HepG2 (cell line): ENCODE results near the gene MMP24OS. TPM values are rescaled to one million over a fixed set of nuclear protein-coding genes. Genes with fewer than 3 reads are reported as not detected.

Source experiments
- ATF7 ChIP-seq, 2 experiments: fragments of 450-650 bp in 1 of 2; sonication (generic) in 1 of 2; formaldehyde crosslinking in 1 of 2; IDR thresholded peaks; 2 replicates each; pipeline versions ENCODE4 v1.4.0 to v1.6.1; 2016 to 2020; ENCODE audit warnings: antibody characterized with exemption in 1 of 2, mild to moderate bottlenecking in 1 of 2, missing genetic modification reagents in 1 of 2
- FOSL1 ChIP-seq: sonication (generic); formaldehyde crosslinking; IDR thresholded peaks from 2 replicates; pipeline ENCODE4 v1.9.0; 2021; ENCODE audit warnings: missing genetic modification reagents, borderline replicate concordance
- HNF4G ChIP-seq, 2 experiments: sonication (generic) in 1 of 2; formaldehyde crosslinking in 1 of 2; IDR thresholded peaks; 2 replicates each; pipeline versions ENCODE4 v1.4.0 to v1.6.1; 2011 to 2020; ENCODE audit warnings: borderline replicate concordance in 2 of 2, low read depth in 2 of 2, mild to moderate bottlenecking in 2 of 2, low read length in 1 of 2, missing genetic modification reagents in 1 of 2, moderate library complexity in 1 of 2
- HOMEZ ChIP-seq: IDR thresholded peaks from 2 replicates; pipeline ENCODE4 v1.6.1; 2016; ENCODE audit warnings: low read depth
- JUND ChIP-seq: sonication (generic); formaldehyde crosslinking; IDR thresholded peaks from 2 replicates; pipeline ENCODE4 v1.8.0; 2022; ENCODE audit warnings: mild to moderate bottlenecking, missing genetic modification reagents
- NFIC ChIP-seq: IDR thresholded peaks from 2 replicates; pipeline ENCODE4 v1.6.1; 2012; ENCODE audit warnings: mild to moderate bottlenecking, low read length, inconsistent platforms
- NR1H2 ChIP-seq: sonication (generic); formaldehyde crosslinking; IDR thresholded peaks from 2 replicates; pipeline ENCODE4 v1.8.1; 2022; ENCODE audit warnings: low read depth, missing genetic modification reagents, borderline replicate concordance
- NR3C1 ChIP-seq: sonication (generic); formaldehyde crosslinking; IDR thresholded peaks from 2 replicates; pipeline ENCODE4 v1.4.0; 2020; ENCODE audit warnings: missing genetic modification reagents
- SATB2 ChIP-seq: sonication (generic); formaldehyde crosslinking; IDR thresholded peaks from 2 replicates; pipeline ENCODE4 v1.5.0; 2020; ENCODE audit warnings: missing genetic modification reagents
- SIX4 ChIP-seq: sonication (generic); formaldehyde crosslinking; IDR thresholded peaks from 2 replicates; pipeline ENCODE4 v1.4.0; 2020; ENCODE audit warnings: missing genetic modification reagents
- ZNF282 ChIP-seq: fragments of 450-650 bp; IDR thresholded peaks from 2 replicates; pipeline ENCODE4 v1.6.1; 2018; ENCODE audit not compliant: partially characterized antibody
- ZNF326 ChIP-seq: sonication (generic); formaldehyde crosslinking; IDR thresholded peaks from 2 replicates; pipeline ENCODE4 v1.4.0; 2020; ENCODE audit warnings: missing genetic modification reagents, borderline replicate concordance
- ZNF460 ChIP-seq: sonication (generic); formaldehyde crosslinking; IDR thresholded peaks from 2 replicates; pipeline ENCODE4 v1.5.1; 2020; ENCODE audit warnings: missing genetic modification reagents, mild to moderate bottlenecking, borderline replicate concordance
- ZNF484 ChIP-seq: sonication (generic); formaldehyde crosslinking; IDR thresholded peaks from 2 replicates; pipeline ENCODE4 v1.5.1; 2020; ENCODE audit warnings: mild to moderate bottlenecking, low read depth, missing genetic modification reagents, borderline replicate concordance
- ZNF615 ChIP-seq: sonication (generic); formaldehyde crosslinking; IDR thresholded peaks from 2 replicates; pipeline ENCODE4 v1.5.0; 2020; ENCODE audit warnings: mild to moderate bottlenecking, missing genetic modification reagents, borderline replicate concordance
- ZNF619 ChIP-seq: sonication (generic); formaldehyde crosslinking; IDR thresholded peaks from 2 replicates; pipeline ENCODE4 v1.4.0; 2020; ENCODE audit warnings: mild to moderate bottlenecking, missing genetic modification reagents
- ZNF839 ChIP-seq: sonication (generic); formaldehyde crosslinking; IDR thresholded peaks from 2 replicates; pipeline ENCODE4 v1.4.0; 2020; ENCODE audit warnings: missing genetic modification reagents, mild to moderate bottlenecking, borderline replicate concordance
- ZSCAN21 ChIP-seq: sonication (generic); formaldehyde crosslinking; IDR thresholded peaks from 2 replicates; pipeline ENCODE4 v1.8.0; 2022; ENCODE audit warnings: mild to moderate bottlenecking, missing genetic modification reagents, moderate library complexity, borderline replicate concordance
- polyA plus RNA-seq, 8 experiments: library from polyadenylated mRNA; depleted of rRNA in 3 of 8; stranded (reverse) in 7 of 8; unstranded in 1 of 8; fragments of >200 nt; fragmentation: Illumina TruSeq in 4 of 8; extraction: Trizol in 4 of 8; gene quantifications; 2 replicates each; pipeline versions ENCODE4 v1.2.1 to v1.2.3, GENCODE V29; 2011 to 2016; ENCODE audit warnings: low read depth in 4 of 8, missing spikeins in 1 of 8, mixed read lengths in 1 of 8; ENCODE audit not compliant: insufficient read depth in 1 of 8
- total RNA-seq, 5 experiments: library from RNA; depleted of rRNA; stranded (reverse); fragments of >200 nt; fragmentation: Illumina TruSeq; extraction: Trizol; gene quantifications; 2 replicates each; pipeline ENCODE4 v1.2.3, GENCODE V29; 2016; ENCODE audit warnings: low read depth in 1 of 5
- TF ChIP-seq, protein P1 (sequence below): sonication (generic); formaldehyde crosslinking; IDR thresholded peaks from one replicate; pipeline ENCODE4 v1.5.1; 2020; ENCODE audit warnings: mild to moderate bottlenecking, missing genetic modification reagents; ENCODE audit errors: not compliant biosample characterization

Gene MMP24OS
- total and polyA plus RNA-seq, 2 of the 13 experiments (the other 11 are each of a cell fraction or from before 2014, with no cell fraction given): 6.0 to 8.5 TPM

DNA sequence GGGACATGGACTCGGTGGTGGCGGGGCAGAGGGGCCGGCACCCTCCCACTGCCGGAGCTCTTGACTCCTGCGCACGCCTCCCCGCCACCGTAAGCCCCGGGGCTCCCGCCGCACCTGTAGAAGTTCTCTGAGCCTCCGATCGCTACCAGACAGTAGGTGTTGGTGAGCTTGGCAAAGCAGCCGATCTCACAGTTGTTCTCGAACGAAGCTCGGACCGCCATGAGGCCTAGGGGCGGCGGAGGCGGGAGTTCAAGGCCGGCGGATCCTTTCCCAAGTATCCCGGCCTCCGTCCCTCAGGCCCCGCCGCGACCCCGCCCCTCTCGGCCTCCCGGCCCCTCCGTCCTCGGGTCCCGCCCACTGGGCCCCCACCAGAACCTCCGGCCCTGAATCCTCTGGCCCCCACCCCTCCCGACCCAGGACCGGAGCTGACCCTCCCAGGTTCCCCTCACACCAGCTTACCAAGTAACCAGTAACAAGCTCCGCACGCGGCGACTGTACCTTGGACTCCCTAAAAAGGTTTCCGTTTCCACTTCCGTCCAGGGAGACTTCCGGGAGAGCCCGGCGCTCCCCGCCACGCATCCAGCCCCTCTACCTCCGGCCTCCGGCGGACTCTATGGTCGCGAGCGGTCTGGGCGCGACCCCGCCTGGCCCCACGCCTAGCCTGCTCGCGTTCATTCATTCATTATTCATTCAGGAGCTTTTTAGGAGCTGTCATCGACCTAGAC lies 6.5 kb upstream of the MMP24OS start, which contains the start of gene EIF6 (continued):
- TF ChIP-seq ZNF615 (CRISPR knock-in tag) (peak; percentile 99), NR1H2 (CRISPR knock-in tag) (peak; percentile 50; the same call in 1 of the 2 replicates), ZNF839 (CRISPR knock-in tag) (peak; percentile 97), NFIC (no peak; the same call in 1 of the 2 replicates), ZNF460 (CRISPR knock-in tag) (no peak), JUND (CRISPR knock-in tag) (0 out of 2 replicates have a peak, but pooled peaks have one; percentile 39), NR3C1 (CRISPR knock-in tag) (no peak), ZNF326 (no peak), ZNF282 (no peak), HOMEZ (CRISPR knock-in tag) (0 out of 2 replicates have a peak, but pooled peaks have one; percentile 49), SATB2 (CRISPR knock-in tag) (no peak), FOSL1 (CRISPR knock-in tag) (no peak), SIX4 (no peak; the same call in 1 of the 2 replicates), ZNF619 (CRISPR knock-in tag) (peak; percentile 74; the same call in 1 of the 2 replicates), ZSCAN21 (peak; percentile 92; the same call in 1 of the 2 replicates), ZNF484 (no peak; the same call in 1 of the 2 replicates), ATF7 (IDR thresholded peaks at IDR 0.05) (no peak), ATF7 (CRISPR knock-in tag; IDR thresholded peaks at IDR 0.05) (no peak), HNF4G (IDR thresholded peaks at IDR 0.05; ENCODE audit: borderline replicate concordance, low read depth, low read length) (peak; percentile 93), HNF4G (CRISPR knock-in tag; IDR thresholded peaks at IDR 0.05; ENCODE audit: borderline replicate concordance, low read depth) (peak; percentile 91)
- TF ChIP-seq, protein P1, sequence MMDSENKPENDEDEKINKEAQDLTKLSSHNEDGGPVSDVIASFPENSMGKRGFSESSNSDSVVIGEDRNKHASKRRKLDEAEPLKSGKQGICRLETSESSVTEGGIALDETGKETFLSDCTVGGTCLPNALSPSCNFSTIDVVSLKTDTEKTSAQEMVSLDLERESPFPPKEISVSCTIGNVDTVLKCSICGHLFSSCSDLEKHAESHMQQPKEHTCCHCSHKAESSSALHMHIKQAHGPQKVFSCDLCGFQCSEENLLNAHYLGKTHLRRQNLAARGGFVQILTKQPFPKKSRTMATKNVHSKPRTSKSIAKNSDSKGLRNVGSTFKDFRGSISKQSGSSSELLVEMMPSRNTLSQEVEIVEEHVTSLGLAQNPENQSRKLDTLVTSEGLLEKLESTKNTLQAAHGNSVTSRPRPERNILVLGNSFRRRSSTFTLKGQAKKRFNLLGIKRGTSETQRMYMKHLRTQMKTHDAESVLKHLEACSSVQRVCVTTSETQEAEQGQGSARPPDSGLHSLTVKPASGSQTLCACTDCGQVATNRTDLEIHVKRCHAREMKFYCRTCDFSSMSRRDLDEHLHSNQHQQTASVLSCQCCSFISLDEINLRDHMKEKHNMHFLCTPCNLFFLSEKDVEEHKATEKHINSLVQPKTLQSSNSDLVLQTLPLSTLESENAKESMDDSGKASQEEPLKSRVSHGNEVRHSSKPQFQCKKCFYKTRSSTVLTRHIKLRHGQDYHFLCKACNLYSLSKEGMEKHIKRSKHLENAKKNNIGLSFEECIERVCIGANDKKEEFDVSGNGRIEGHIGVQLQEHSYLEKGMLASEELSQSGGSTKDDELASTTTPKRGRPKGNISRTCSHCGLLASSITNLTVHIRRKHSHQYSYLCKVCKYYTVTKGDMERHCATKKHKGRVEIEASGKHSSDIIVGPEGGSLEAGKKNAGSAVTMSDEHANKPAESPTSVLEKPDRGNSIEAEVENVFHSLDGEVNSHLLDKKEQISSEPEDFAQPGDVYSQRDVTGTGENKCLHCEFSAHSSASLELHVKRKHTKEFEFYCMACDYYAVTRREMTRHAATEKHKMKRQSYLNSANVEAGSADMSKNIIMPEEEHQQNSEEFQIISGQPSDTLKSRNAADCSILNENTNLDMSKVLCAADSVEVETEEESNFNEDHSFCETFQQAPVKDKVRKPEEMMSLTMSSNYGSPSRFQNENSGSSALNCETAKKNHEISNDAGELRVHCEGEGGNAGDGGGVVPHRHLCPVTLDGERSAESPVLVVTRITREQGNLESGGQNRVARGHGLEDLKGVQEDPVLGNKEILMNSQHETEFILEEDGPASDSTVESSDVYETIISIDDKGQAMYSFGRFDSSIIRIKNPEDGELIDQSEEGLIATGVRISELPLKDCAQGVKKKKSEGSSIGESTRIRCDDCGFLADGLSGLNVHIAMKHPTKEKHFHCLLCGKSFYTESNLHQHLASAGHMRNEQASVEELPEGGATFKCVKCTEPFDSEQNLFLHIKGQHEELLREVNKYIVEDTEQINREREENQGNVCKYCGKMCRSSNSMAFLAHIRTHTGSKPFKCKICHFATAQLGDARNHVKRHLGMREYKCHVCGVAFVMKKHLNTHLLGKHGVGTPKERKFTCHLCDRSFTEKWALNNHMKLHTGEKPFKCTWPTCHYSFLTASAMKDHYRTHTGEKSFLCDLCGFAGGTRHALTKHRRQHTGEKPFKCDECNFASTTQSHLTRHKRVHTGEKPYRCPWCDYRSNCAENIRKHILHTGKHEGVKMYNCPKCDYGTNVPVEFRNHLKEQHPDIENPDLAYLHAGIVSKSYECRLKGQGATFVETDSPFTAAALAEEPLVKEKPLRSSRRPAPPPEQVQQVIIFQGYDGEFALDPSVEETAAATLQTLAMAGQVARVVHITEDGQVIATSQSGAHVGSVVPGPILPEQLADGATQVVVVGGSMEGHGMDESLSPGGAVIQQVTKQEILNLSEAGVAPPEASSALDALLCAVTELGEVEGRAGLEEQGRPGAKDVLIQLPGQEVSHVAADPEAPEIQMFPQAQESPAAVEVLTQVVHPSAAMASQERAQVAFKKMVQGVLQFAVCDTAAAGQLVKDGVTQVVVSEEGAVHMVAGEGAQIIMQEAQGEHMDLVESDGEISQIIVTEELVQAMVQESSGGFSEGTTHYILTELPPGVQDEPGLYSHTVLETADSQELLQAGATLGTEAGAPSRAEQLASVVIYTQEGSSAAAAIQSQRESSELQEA (CRISPR knock-in tag): peak; percentile 68
